ENCODE data around the gene CLEC4M.
"Not testable (repeated sequence)": the region's sequence is repeated elsewhere in the genome, so short reads cannot be mapped to it uniquely, and the experiment has no call there.

CLEC4M gene

GRCh38 chr19:7740682-7741054 is 22.4 kb upstream of the CLEC4M start:
- no peak for TF ChIP-seq CTCF (IDR thresholded peaks at IDR 0.05; ENCODE audit: borderline replicate concordance, insufficient read depth, low read depth, low read length)
- no peak overlapping the region for H3K4me3 ChIP-seq (ENCODE audit: low read depth, low read length)

DNA sequence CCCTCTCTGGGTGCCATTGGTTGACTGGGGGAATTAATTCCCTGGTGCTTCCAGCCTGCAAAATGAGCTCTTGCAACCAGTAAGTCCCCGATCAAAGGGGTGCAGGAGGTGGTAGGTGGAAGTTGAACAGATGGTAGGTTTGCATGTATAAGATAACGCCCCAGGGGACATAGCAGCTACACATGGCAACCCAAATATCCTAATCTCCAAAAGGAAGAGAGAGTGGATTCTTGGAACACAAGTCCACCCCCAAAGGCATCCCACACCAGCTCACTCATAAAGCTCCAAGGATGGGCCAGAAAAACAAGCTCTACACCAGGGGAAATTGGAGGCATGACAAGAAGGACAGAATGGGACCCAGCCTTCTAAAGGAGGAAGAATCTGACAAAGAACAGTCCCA is 20.5 kb upstream of the CLEC4M start:
- H3K4me3 ChIP-seq (ENCODE audit: low read depth, low read length) = no peak overlapping the region
- TF ChIP-seq CTCF (IDR thresholded peaks at IDR 0.05; ENCODE audit: borderline replicate concordance, insufficient read depth, low read depth, low read length) = no peak

DNA sequence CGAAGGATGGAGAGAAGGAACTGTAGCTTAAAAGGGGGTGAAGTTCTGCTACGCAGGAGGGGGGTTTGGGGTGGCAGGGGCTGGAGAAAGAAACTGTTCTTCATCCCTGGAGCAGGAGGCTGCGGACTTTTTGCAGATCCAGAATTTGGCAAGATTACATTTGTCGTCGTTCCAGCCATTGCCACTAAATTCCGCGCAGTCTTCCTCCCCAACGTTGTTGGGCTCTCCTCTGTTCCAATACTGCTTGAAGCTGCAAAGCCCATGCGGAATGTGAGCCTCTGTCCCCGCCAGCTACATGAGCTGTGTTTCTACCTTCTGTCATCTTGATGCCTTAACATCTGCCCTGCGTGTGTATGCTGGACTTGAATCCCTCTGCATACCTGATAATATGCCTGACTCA is 20.1 kb upstream of the CLEC4M start:
- TF ChIP-seq CTCF (IDR thresholded peaks at IDR 0.05; ENCODE audit: borderline replicate concordance, insufficient read depth, low read depth, low read length) = no peak
- no peak overlapping the region for H3K4me3 ChIP-seq (ENCODE audit: low read depth, low read length)

- no peak for TF ChIP-seq CTCF (IDR thresholded peaks at IDR 0.05; ENCODE audit: borderline replicate concordance, insufficient read depth, low read depth, low read length)
- no peak overlapping the region for H3K4me3 ChIP-seq (ENCODE audit: low read depth, low read length)
These were observed 19.6 kb upstream of the CLEC4M start for GRCh38 chr19:7743425-7743841.

GRCh38 chr19:7744199-7744786 is 18.8 kb upstream of the CLEC4M start:
- no peak for TF ChIP-seq CTCF (IDR thresholded peaks at IDR 0.05; ENCODE audit: borderline replicate concordance, insufficient read depth, low read depth, low read length)

GRCh38 chr19:7744871-7745650 is 18.0 kb upstream of the CLEC4M start:
- no peak for TF ChIP-seq CTCF (IDR thresholded peaks at IDR 0.05; ENCODE audit: borderline replicate concordance, insufficient read depth, low read depth, low read length)
- H3K4me3 ChIP-seq (ENCODE audit: low read depth, low read length) = no peak overlapping the region

More at GRCh38 chr19:7744199-7744786, 18.8 kb upstream of the CLEC4M start:
- H3K4me3 ChIP-seq (ENCODE audit: low read depth, low read length) = no peak overlapping the region

GRCh38 chr19:7746306-7746705 is 16.7 kb upstream of the CLEC4M start:
- H3K4me3 ChIP-seq (ENCODE audit: low read depth, low read length) = not testable (repeated sequence)

All from GM12875 (cell line).